ENCODE measurements around the gene RGL2. TPM values are rescaled to one million over a fixed set of nuclear protein-coding genes. Genes with fewer than 3 reads are reported as not detected.

The RGL2 gene
- total and polyA plus RNA-seq, 8 donors = 83.3 to 157 (median 137) TPM

DNA sequence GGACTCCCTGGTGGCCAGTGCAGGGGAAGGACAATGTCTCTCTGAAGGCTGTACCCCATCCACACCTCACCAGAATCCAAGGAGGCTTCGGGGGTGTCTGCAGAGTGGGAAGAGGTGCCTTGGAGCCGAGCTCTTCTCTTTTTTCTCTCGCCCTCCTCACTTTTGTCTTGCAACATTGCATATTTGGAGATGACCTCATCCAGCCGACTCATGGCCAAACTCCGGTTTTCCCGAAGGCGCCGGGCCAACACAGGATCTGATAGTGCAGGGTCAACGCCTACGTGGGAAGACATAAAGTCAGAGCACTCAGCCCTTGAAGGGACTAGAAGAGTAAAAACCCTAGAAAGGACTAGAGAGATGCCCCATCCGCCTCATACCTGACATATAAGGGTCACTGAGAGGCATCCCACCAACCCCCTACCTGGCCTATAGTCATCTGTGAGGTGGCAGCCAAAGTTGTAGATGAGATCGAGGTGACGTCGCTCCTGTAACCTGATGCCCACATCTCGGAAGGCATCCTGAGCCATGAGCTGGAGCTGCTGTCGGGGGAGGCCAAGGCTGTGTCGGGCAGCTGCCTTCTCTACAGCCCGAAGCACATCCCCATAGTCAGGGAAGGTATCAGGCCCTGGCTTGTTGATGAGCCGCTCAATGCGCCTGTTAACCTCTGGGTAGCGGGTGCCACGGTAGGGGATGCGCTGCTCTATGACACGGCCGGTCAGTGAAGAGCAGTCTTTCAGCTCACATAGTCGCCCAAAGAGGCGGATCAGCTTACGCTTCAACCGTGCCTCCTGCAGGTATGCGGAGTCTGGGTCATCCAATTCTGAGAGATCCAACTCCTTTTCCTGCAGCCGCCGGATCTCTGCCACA lies 21.8 kb upstream of the RGL2 start:
- H3K4me3 ChIP-seq = peak overlapping the region in 1 of 2 donors; percentile 74
- DNase-seq (peak in 1 of 4 donors; percentile 55), ATAC-seq (no peak)
- intact Hi-C loops (cut with DNase I) = no loop called here
- H3K27me3 ChIP-seq = no peaks in the 10 kb centered on the region
- peaks cover 28 to 71% of the 10 kb centered on the region in 2 donors for H3K4me1 ChIP-seq
- peak overlapping the region; percentile 26 to 50 for H3K27ac ChIP-seq
- H3K36me3 ChIP-seq = peaks cover 0 to 39% of the 10 kb centered on the region in 2 donors
- no peaks in the 10 kb centered on the region for H3K9me3 ChIP-seq
- TF ChIP-seq, protein P1, sequence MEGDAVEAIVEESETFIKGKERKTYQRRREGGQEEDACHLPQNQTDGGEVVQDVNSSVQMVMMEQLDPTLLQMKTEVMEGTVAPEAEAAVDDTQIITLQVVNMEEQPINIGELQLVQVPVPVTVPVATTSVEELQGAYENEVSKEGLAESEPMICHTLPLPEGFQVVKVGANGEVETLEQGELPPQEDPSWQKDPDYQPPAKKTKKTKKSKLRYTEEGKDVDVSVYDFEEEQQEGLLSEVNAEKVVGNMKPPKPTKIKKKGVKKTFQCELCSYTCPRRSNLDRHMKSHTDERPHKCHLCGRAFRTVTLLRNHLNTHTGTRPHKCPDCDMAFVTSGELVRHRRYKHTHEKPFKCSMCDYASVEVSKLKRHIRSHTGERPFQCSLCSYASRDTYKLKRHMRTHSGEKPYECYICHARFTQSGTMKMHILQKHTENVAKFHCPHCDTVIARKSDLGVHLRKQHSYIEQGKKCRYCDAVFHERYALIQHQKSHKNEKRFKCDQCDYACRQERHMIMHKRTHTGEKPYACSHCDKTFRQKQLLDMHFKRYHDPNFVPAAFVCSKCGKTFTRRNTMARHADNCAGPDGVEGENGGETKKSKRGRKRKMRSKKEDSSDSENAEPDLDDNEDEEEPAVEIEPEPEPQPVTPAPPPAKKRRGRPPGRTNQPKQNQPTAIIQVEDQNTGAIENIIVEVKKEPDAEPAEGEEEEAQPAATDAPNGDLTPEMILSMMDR (IDR thresholded peaks at IDR 0.05) = no peak

DNA sequence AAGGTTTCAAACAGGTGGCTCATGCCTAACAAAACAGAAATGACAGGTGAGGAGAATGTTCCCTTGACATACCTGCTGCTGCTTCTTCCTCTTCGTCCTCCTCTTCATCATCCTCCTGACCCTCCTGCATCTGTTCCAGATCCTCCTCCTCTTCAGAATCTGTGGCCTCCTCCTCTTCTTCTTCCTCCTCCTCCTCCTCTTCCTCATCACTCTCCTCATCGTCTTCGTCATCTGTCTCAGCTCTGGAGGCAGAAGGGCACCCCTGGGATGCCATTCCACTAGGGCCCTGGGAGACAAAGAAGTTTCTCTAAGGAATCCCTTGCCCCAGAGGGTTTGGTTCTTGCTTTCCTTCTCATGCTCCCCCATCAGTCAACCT lies 21.2 kb upstream of the RGL2 start:
- H3K4me1 ChIP-seq = peaks cover 32 to 78% of the 10 kb centered on the region in 2 donors
- intact Hi-C loops (cut with DNase I) = loop anchor here in 1 of 2 donors (10.0 kb wide), 1 partner anchor 95 kb away; the partner anchor contains the start of genes CUTA and PHF1
- H3K27me3 ChIP-seq = no peaks in the 10 kb centered on the region
- peaks cover 0 to 39% of the 10 kb centered on the region in 2 donors for H3K36me3 ChIP-seq
- no peaks in the 10 kb centered on the region for H3K9me3 ChIP-seq
- ATAC-seq (no peak), DNase-seq (no peak)
- H3K27ac ChIP-seq = peak overlapping the region in 1 of 2 donors; percentile 50
- H3K4me3 ChIP-seq = no peak overlapping the region
- TF ChIP-seq, protein P1 (IDR thresholded peaks at IDR 0.05) = no peak

DNA sequence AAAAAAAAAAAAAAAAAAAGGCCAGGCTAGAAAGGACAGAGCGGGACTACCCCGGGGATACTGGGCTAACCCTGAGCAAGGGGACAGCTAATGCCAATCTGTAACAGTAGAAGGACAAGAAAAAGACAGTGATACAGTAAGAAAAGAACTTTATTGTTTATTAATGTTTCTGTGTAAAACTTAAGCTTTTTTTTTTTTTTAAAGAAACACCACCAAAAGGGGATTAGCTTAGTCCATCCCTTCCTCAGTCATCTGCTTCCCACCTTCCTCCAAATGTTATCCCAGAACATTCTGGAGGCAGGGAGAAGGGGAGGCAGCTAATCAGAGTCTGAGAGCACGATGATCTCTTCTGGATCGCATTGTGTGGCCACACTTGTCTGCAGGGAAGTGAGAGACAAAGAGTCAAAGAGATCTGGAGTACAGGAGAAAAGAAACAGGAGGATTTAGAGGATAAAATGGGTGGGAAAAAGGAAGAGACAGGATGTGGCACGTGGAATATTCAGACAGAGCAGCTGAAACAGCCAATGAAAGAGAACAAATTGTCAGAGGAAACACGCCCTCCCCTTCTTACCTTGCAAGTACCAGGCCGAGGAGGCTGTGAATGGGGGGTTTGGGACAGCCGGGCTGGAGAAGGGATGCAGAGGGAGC lies 19.8 kb upstream of the RGL2 start:
- intact Hi-C loops (cut with DNase I) = loop anchor here in 1 of 2 donors (10.0 kb wide), 1 partner anchor 96 kb away; the partner anchor contains the start of genes CUTA and PHF1

DNA sequence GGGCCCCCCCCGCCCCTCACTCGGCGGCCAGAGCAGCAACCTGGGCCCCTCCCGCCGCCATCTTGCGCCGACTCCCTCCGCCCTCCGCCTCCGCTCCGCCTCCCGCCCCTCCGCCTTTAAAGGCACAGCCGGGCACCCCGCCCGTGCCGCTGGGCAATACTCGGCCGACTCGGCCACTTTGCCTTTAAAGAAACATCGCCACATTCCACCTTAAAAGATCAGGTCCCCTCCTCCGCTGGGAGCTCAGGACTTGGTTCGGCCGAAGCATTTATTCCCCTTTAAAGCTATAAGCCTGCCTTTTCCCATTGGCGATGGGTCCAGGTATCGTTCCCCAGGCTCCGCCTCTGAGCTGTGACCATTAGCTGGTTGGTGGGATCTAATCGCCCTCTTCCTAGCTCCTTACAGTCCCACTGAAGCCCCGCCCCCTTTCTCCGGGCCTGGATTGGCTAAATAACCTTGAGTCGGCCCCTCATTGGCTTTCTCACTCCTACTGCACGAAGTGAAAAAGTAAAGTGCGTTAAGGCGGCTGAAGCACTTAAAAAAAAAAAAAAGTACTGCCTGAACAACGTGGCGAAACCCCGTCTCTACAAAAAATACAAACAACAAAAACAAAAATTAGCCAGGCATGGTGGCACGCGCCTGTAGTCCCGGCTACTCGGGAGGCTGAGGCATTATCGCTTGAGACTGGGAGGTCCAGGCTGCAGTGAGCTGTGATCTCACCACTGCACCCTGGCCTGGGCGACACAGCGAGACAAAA lies 19.1 kb upstream of the RGL2 start, which contains the start of gene ZBTB22:
Gene ZBTB22, minus strand, starts transcription at position 76 of the 757 bp plus-strand sequence. CDS start 828 bp downstream, outside the sequence.
- intact Hi-C loops (cut with DNase I) = loop anchor here in 1 of 2 donors (10.0 kb wide), 1 partner anchor 97 kb away; the partner anchor contains the start of genes CUTA and PHF1
- peaks cover 32 to 73% of the 10 kb centered on the region in 2 donors for H3K4me1 ChIP-seq

More for the DNA sequence above, 19.8 kb upstream of the RGL2 start:
- TF ChIP-seq, protein P1 (IDR thresholded peaks at IDR 0.05) = no peak
- ATAC-seq (no peak), DNase-seq (no peak)
- no peaks in the 10 kb centered on the region for H3K27me3 ChIP-seq
- H3K36me3 ChIP-seq = peaks cover 0 to 39% of the 10 kb centered on the region in 2 donors
- H3K4me1 ChIP-seq = peaks cover 32 to 74% of the 10 kb centered on the region in 2 donors
- peak overlapping the region; percentile 85 to 86 for H3K27ac ChIP-seq
- H3K4me3 ChIP-seq = peak overlapping the region; percentile 53 to 68
- H3K9me3 ChIP-seq = no peaks in the 10 kb centered on the region

More for the DNA sequence above, 19.1 kb upstream of the RGL2 start, which contains the start of gene ZBTB22:
- ATAC-seq = peak; percentile 75
- Histone ChIP-seq H3K9me3 (no peaks in the 10 kb centered on the region), H3K36me3 (peaks cover 0 to 39% of the 10 kb centered on the region in 2 donors), H3K27ac (peak within 1 kb of the TSS; percentile 85 to 86), H3K4me3 (peak within 1 kb of the TSS; percentile 53 to 68), H3K27me3 (no peaks in the 10 kb centered on the region)
- TF ChIP-seq, protein P1 (IDR thresholded peaks at IDR 0.05) = no peak
- DNase-seq = peak; percentile 98
